GM12891 (cell line): Measurements from ENCODE around the gene TNNT3.
"Not testable (repeated sequence)": the region's sequence is repeated elsewhere in the genome, so short reads cannot be mapped to it uniquely, and the experiment has no call there.

ENCODE experiments used
- DNase-seq: peaks from one replicate; pipeline ENCODE4 v3.0.0; 2011; ENCODE audit warnings: low spot score; ENCODE audit not compliant: insufficient read length
- FAIRE-seq: peaks from 2 replicates; lab custom pipeline; 2011; peaks lifted over from hg19 to GRCh38; lab: Jason Lieb, UNC
- PAX5 ChIP-seq: IDR thresholded peaks from 2 replicates; pipeline ENCODE4 v1.6.1; 2011; ENCODE audit warnings: low read length, moderate library complexity, mild to moderate bottlenecking; ENCODE audit not compliant: insufficient read depth, severe bottlenecking
- POLR2A ChIP-seq: IDR thresholded peaks from 2 replicates; pipeline ENCODE4 v1.6.1; 2011; ENCODE audit warnings: low read depth, low read length, control low read depth
- POLR2AphosphoS5 ChIP-seq: IDR thresholded peaks from 2 replicates; pipeline ENCODE4 v1.6.1; 2011; ENCODE audit warnings: low read depth, low read length, control low read depth
- POU2F2 ChIP-seq: IDR thresholded peaks from 2 replicates; pipeline ENCODE4 v1.6.1; 2011; ENCODE audit warnings: low read depth, mild to moderate bottlenecking, control low read depth, low read length, moderate library complexity
- SPI1 ChIP-seq: IDR thresholded peaks from 2 replicates; pipeline ENCODE4 v1.6.1; 2011; ENCODE audit warnings: low read depth, low read length, control low read depth
- TAF1 ChIP-seq: IDR thresholded peaks from 2 replicates; pipeline ENCODE4 v1.6.1; 2011; ENCODE audit warnings: low read depth, low read length, control low read depth

The TNNT3 gene

DNA sequence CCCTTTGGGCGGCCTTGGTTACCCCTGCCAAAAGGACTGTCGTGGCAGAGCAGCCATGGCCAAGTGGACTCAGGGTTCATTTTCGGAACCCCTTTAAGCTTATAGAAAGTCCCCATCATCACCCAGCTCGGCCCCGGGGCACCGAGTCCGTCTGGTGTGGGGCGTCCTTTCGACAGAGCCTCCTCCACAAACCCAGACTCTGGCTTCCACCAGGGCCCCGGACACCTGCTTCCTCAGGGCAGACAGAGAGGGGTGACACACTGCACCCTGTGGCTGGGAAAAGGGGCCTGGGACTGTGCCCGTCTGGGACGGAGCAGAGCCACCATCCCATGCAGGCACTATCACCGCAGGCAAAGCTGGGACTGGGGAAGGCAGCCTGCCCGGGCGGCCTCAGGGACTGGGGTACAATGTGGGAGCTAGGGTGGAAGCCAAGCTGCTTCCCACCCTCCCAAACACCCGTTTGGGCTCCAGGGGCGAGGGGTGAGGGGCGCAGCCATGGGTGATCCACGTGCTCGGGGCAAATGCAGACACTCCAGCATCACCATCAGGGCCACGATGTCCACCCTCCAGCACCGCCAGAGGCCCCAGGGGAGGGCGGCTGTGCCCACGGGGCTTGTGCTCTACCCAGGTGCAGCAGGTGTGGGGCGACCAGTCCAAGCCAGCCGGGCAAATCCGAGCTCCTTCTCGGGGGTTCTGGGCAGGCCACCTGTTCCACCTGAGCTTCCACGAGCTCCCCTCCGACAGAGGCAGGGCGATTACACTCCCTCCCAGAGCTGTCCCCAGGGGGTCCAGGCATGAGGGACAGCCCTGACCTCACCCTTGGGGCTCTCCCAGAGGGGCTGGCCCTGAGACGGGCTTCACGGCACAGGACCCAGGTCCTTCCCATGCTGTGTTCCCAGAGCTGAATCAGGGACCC lies 15.9 kb downstream of the TNNT3 start:
- DNase-seq, result no peak
- FAIRE-seq, result no peak
- TF ChIP-seq POLR2A, result no peak
- no peak for TF ChIP-seq TAF1
- no peak for TF ChIP-seq PAX5
- TF ChIP-seq POU2F2, result no peak
- TF ChIP-seq POLR2AphosphoS5, result no peak
- no peak for TF ChIP-seq SPI1

DNA sequence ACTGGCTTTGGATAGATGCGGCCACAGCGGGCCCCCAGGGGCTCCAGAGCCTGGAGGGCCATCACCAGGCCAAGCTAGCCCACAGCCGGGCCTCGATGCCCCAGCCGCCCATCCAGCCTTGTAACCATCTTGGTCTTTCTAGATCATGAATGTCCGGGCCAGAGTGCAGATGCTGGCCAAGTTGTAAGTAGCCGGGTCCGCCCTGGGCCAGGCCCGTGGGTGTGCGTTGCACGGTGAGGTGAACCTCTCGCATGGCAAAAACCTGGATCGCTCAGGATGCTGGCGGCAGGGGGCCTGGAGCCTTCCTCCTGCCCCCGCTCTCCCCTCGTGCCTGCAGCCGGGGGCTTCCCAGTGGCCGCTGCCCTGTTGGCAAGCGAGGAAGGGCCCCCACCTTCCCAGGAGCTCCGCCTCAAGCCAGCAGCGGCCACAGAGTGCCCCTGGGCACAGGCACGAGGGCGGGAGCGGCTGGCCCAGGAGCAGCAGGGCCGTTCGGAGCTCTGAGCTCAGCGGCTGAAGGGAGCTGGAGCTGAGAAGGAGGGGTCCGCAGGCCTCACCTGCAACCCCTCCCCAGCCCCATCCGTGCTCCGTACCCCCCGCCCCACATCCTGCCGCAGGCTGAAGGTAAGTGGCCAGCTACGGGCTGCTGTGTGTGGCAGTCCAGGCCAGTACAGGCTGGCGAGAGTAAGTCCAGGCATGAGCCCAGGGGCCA lies 16.7 kb downstream of the TNNT3 start:
- no peak for FAIRE-seq
- no peak for DNase-seq
- TF ChIP-seq PAX5, result no peak
- TF ChIP-seq POLR2AphosphoS5, result no peak
- no peak for TF ChIP-seq POLR2A
- TF ChIP-seq TAF1, result no peak
- TF ChIP-seq SPI1, result no peak
- TF ChIP-seq POU2F2, result no peak

GRCh38 chr11:1936781-1937615 lies 17.5 kb downstream of the TNNT3 start:
- no peak for TF ChIP-seq POLR2AphosphoS5
- TF ChIP-seq SPI1, result no peak
- TF ChIP-seq PAX5, result no peak
- TF ChIP-seq POLR2A, result no peak
- no peak for TF ChIP-seq POU2F2
- DNase-seq, result peak; percentile 20
- FAIRE-seq, result no peak

DNA sequence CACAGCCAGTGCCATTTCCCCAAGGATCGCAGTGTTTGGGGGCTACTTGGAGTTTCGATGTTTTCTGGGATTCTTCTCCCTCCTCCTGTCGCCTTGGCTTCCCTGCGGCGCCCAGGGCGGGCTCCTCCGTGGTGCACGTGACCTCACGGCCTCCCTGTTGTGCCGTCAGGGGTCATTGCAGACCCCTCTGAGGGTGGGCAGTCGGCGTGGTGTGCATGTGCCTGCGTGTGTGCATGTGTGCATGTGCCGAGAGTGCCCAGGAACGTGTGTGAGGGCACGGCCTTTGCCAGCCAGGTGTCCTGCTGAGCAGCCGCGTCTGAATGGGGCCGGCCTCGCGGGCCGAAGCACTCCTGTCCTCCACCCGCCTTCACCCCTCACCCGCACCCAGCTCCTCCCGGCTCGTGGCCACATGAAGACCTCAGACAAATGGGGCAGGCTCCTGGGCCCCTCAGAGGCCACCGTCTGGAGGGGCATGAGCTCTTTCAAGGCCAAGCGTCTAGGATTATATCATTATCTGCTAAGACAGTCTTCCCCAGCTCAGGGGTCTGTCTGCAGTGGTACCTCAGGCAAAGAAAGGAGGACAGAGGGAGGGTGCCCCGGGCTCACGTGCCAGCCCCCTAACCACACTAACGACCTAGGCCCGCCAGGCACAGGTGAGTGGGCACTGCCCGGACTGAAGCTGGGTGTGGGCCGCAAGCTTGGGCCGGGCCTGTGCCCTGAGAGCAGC lies 18.3 kb downstream of the TNNT3 start:
- TF ChIP-seq PAX5 (no peak), POU2F2 (no peak), SPI1 (no peak), POLR2A (no peak), TAF1 (no peak), POLR2AphosphoS5 (no peak)
- FAIRE-seq (no peak), DNase-seq (no peak)

DNA sequence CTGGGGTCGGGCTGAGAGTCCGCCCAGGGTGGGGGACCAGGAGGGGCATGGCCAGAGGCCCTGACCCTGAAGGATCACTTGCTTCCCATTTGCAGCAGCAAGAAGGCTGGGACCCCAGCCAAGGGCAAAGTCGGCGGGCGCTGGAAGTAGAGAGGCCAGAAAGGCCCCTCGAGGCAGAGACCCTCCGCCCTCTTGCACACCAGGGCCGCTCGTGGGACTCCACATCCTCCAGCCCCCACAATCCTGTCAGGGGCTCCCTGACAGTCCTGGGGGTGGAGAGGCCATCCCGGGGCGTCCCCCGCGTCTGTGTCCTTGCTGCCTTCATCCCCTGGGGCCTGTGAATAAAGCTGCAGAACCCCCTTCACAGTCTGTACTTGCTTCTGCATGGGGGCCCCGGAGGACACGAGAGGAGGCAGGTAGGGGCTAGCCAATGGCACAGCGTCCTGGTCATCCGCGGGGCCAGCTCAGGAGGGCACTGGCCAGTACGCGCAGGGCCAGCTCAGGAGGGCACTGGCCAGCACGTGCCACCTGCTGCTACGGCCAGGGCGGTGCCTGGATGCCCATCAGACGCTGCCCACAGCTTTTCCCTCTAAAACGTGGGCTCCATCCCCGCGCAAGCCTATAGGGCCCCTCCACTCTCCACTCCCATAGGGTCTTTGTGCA lies 19.0 kb downstream of the TNNT3 start:
- peak; percentile 25 for DNase-seq
- FAIRE-seq, result no peak

DNA sequence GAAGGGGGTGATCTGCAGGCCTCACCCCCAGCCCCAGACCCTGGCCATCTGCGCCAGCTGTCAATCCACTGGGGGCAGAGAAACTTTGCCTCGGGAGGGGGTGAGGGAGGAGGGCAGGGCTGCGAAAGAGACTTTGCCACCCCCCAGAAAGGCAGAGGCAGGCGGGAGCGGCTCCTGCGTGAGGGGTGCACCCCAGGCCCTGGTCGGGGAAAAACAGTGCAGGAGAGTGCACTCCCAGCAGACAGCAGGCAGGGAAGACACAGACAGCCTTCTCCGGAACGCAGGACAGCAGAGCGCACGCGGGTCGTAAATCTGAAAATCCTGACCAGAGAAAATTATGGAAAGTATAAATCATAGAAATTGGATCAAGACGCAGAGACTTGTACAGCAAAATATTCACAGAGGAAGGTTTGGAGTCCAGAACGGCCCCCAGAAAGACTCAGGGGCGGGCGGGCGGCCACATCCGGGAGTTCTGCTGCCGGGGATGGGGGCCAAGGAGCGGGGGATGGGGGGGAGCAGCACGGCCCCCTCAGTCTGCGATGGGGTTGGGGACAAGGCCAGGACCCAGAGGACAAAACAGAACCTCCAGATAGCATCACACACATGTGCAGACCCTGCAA lies 19.6 kb downstream of the TNNT3 start:
- no peak for FAIRE-seq
- peak; percentile 44 for DNase-seq
- TF ChIP-seq POLR2AphosphoS5, result no peak
- TF ChIP-seq POLR2A, result no peak
- no peak for TF ChIP-seq POU2F2
- TF ChIP-seq TAF1, result no peak
- TF ChIP-seq PAX5, result no peak
- TF ChIP-seq SPI1, result no peak

More for the DNA sequence above, 19.0 kb downstream of the TNNT3 start:
- TF ChIP-seq POLR2AphosphoS5, result no peak
- TF ChIP-seq SPI1, result no peak
- no peak for TF ChIP-seq POU2F2
- TF ChIP-seq TAF1, result no peak
- TF ChIP-seq PAX5, result no peak
- no peak for TF ChIP-seq POLR2A

GRCh38 chr11:1939788-1940187 lies 20.3 kb downstream of the TNNT3 start:
- not testable (repeated sequence) for DNase-seq
- peak; percentile 100 for FAIRE-seq

DNA sequence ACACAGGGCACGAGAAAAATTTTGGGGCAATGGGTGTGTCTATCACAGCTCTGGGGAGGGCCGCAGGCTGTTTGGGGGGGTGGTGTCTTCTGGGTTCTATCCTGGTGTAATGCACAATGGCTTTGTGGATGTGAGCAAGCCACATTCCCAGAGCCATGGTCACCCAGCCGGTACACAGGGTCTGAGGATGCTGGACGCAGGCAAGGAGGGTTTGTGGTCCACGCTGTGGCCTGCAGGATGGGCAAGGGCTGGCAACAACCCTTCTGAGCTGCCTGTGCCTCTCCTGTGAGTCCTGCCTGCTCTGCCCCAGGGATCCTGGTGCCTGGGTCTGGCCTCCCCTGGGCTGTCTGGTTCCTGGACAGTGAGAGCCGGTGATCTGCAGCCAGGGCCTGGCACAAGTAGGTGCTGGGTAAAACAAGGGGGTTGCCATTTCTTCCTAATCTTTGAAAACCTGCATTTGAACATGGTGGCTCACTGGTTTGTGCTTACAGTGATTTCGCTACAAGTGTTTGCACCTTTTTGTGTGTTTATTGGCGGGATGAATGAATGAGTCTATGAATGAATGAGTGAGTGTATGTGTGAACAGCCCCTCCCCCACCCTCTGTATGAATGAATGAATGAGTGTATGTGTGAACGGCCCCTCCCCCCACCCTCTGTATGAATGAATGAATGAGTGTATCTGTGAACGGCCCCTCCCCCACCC lies 23.2 kb downstream of the TNNT3 start:
- DNase-seq (no peak), FAIRE-seq (no peak)
- no peak for TF ChIP-seq SPI1
- TF ChIP-seq POLR2AphosphoS5, result no peak
- TF ChIP-seq POLR2A, result no peak
- TF ChIP-seq PAX5, result no peak
- TF ChIP-seq TAF1, result no peak
- TF ChIP-seq POU2F2, result no peak
